Keratinocyte (primary cell): ENCODE results near the gene PAPPA2. TPM values are rescaled to one million over a fixed set of nuclear protein-coding genes. Genes with fewer than 3 reads are reported as not detected.

Experiments used
- DNase-seq: peaks from one replicate; pipeline ENCODE4 v3.0.0-alpha.2; 2011; ENCODE audit warnings: low read depth, missing footprints, low spot score
- FAIRE-seq: peaks from 2 replicates; lab custom pipeline; 2011; peaks lifted over from hg19 to GRCh38; lab: Jason Lieb, UNC
- H2AFZ ChIP-seq: 2 replicates; pipeline ENCODE4 v1.6.0; 2012; ENCODE audit warnings: low read length, control low read depth, inconsistent platforms; ENCODE audit not compliant: control insufficient read depth
- H3K27ac ChIP-seq: 2 replicates; pipeline ENCODE4 v1.5.1; 2011; ENCODE audit warnings: low read length; ENCODE audit not compliant: control insufficient read depth, insufficient read depth
- H3K27me3 ChIP-seq: 3 replicates; pipeline ENCODE4 v1.6.0; 2011; ENCODE audit warnings: low read length; ENCODE audit not compliant: control insufficient read depth, insufficient read depth; ENCODE audit errors: extremely low read depth
- H3K36me3 ChIP-seq, 2 experiments: 2 replicates in 1 of 2; 3 replicates in 1 of 2; pipeline ENCODE4 v1.5.1; 2011; ENCODE audit warnings: low read length in 2 of 2, mild to moderate bottlenecking in 1 of 2; ENCODE audit not compliant: control insufficient read depth in 2 of 2, insufficient read depth in 2 of 2; ENCODE audit errors: extremely low read depth in 1 of 2
- H3K4me1 ChIP-seq: 3 replicates; pipeline ENCODE4 v1.5.1; 2011; ENCODE audit warnings: low read length; ENCODE audit not compliant: control insufficient read depth, insufficient read depth; ENCODE audit errors: extremely low read depth
- H3K4me2 ChIP-seq: 3 replicates; pipeline ENCODE4 v1.6.0; 2011; ENCODE audit warnings: low read depth, low read length; ENCODE audit not compliant: control insufficient read depth, insufficient read depth; ENCODE audit errors: extremely low read depth
- H3K4me3 ChIP-seq, 3 experiments: fragments of 200-600 bp in 1 of 3; sonication (generic) in 1 of 3; 2 replicates in 2 of 3; 3 replicates in 1 of 3; pipeline ENCODE4 v1.5.1; 2011 to 2016; ENCODE audit warnings: low read length in 3 of 3, mild to moderate bottlenecking in 3 of 3, control low read depth in 2 of 3, inconsistent platforms in 1 of 3, low read depth in 1 of 3, mixed read lengths in 1 of 3, mixed run types in 1 of 3, moderate library complexity in 1 of 3; ENCODE audit not compliant: control insufficient read depth in 2 of 3, insufficient read depth in 2 of 3; ENCODE audit errors: extremely low read depth in 1 of 3
- H3K79me2 ChIP-seq: 2 replicates; pipeline ENCODE4 v1.6.0; 2012; ENCODE audit warnings: low read length; ENCODE audit not compliant: control insufficient read depth, insufficient read depth
- H3K9ac ChIP-seq: 3 replicates; pipeline ENCODE4 v1.6.0; 2011; ENCODE audit warnings: low read length; ENCODE audit not compliant: control insufficient read depth, insufficient read depth; ENCODE audit errors: extremely low read depth
- H3K9me1 ChIP-seq: 3 replicates; pipeline ENCODE4 v1.6.0; 2011; ENCODE audit warnings: low read length; ENCODE audit not compliant: control insufficient read depth, insufficient read depth; ENCODE audit errors: extremely low read depth
- H3K9me3 ChIP-seq: 2 replicates; pipeline ENCODE4 v1.5.1; 2012; ENCODE audit warnings: low read depth, low read length; ENCODE audit not compliant: control insufficient read depth
- H4K20me1 ChIP-seq: 3 replicates; pipeline ENCODE4 v1.6.0; 2011; ENCODE audit warnings: low read length; ENCODE audit not compliant: control insufficient read depth, insufficient read depth; ENCODE audit errors: extremely low read depth
- CTCF ChIP-seq, 3 experiments: IDR thresholded peaks in 1 of 3; conservative IDR thresholded peaks in 1 of 3; optimal IDR thresholded peaks in 1 of 3; 2 replicates in 2 of 3; 3 replicates in 1 of 3; pipeline versions ENCODE3 to v1.5.1; 2011; ENCODE audit warnings: low read length in 3 of 3, mild to moderate bottlenecking in 3 of 3, moderate library complexity in 2 of 3, control low read depth in 1 of 3, inconsistent platforms in 1 of 3; ENCODE audit not compliant: insufficient read depth in 2 of 3; ENCODE audit errors: extremely low read depth in 1 of 3
- EZH2 ChIP-seq: IDR thresholded peaks from one replicate; pipeline ENCODE4 v1.6.1; 2012; ENCODE audit warnings: inconsistent platforms, mild to moderate bottlenecking, low read length, moderate library complexity
- dilution Hi-C: fragments of 300-500 bp; cut with MboI; formaldehyde crosslinking; loops from one replicate; pipeline ENCODE4 v1.7.0; 2020; ENCODE audit warnings: low sequenced_read_pairs; ENCODE audit not compliant: extremely low pct_ligation_motif_present
- polyA plus RNA-seq, 5 experiments: library from polyadenylated mRNA; depleted of rRNA in 3 of 5; stranded (reverse) in 3 of 5; stranded (forward) in 1 of 5; unstranded in 1 of 5; fragments of >200 nt; gene quantifications; 1 replicate in 1 of 5; 2 replicates in 3 of 5; 3 replicates in 1 of 5; pipeline versions ENCODE4 v1.2.1 to v1.2.3, GENCODE V29; 2011 to 2012; ENCODE audit warnings: missing spikeins in 2 of 5, low read depth in 1 of 5, low replicate concordance in 1 of 5

Gene PAPPA2
- polyA plus RNA-seq, 1 donor (not counting 4 experiments of a cell fraction or from before 2014, with no cell fraction given) = 0.07 TPM

- no peaks in the 10 kb centered on the region for H3K36me3 ChIP-seq
- DNase-seq (no peak), FAIRE-seq (no peak)
- no peak overlapping the region for H3K4me3 ChIP-seq
- H3K79me2 ChIP-seq = no peaks in the 10 kb centered on the region
- H3K4me1 ChIP-seq = no peaks in the 10 kb centered on the region
- H3K4me2 ChIP-seq = no peak overlapping the region
- H3K9me3 ChIP-seq = no peaks in the 10 kb centered on the region
- H4K20me1 ChIP-seq = no peaks in the 10 kb centered on the region
- no peak overlapping the region for H3K9ac ChIP-seq
- no peak for TF ChIP-seq EZH2
- TF ChIP-seq CTCF (optimal IDR thresholded peaks at IDR 0.05 in 1 of 3, IDR thresholded peaks at IDR 0.05 in 1 of 3, conservative IDR thresholded peaks at IDR 0.05 in 1 of 3; ENCODE audit: extremely low read depth in 1 of 3, insufficient read depth in 2 of 3, low read length in 3 of 3) = no peak
- no peak overlapping the region for H2AFZ ChIP-seq
- dilution Hi-C loops = no loop called here
- H3K27me3 ChIP-seq = no peaks in the 10 kb centered on the region
- no peaks in the 10 kb centered on the region for H3K9me1 ChIP-seq
- H3K27ac ChIP-seq = no peak overlapping the region
These were observed 206.8 kb downstream of the PAPPA2 start for GRCh38 chr1:176669782-176670181.

DNA sequence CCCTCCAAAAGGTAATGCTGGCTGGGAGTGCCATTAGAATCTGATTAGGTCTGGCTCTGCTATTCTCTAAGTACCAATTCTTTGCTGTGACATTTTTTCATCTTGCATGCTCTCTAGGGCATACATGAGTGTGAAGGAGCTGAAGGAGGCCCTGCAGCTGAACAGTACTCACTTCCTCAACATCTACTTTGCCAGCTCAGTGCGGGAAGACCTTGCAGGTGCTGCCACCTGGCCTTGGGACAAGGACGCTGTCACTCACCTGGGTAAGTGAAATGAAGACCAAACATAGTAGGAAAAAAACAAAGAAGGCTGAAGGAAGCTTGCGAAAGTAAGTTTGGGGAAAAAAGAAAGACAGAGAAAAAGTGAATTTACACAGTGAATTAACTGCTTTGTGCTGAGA is 207.9 kb downstream of the PAPPA2 start:
- no peak overlapping the region for H3K9ac ChIP-seq
- H3K9me3 ChIP-seq = no peaks in the 10 kb centered on the region
- dilution Hi-C loops = no loop called here
- no peaks in the 10 kb centered on the region for H3K27me3 ChIP-seq
- no peaks in the 10 kb centered on the region for H3K4me1 ChIP-seq
- no peaks in the 10 kb centered on the region for H3K9me1 ChIP-seq
- H4K20me1 ChIP-seq = no peaks in the 10 kb centered on the region
- no peak overlapping the region for H2AFZ ChIP-seq
- H3K36me3 ChIP-seq = no peaks in the 10 kb centered on the region
- no peak overlapping the region for H3K4me3 ChIP-seq
- no peaks in the 10 kb centered on the region for H3K79me2 ChIP-seq
- no peak overlapping the region for H3K4me2 ChIP-seq
- DNase-seq (no peak), FAIRE-seq (no peak)
- TF ChIP-seq CTCF (optimal IDR thresholded peaks at IDR 0.05 in 1 of 3, IDR thresholded peaks at IDR 0.05 in 1 of 3, conservative IDR thresholded peaks at IDR 0.05 in 1 of 3; ENCODE audit: extremely low read depth in 1 of 3, insufficient read depth in 2 of 3, low read length in 3 of 3) (no peak), EZH2 (no peak)
- no peak overlapping the region for H3K27ac ChIP-seq
